ENCODE data around the gene XYLT1.

Gene XYLT1

GRCh38 chr16:17160285-17160853 is 310.4 kb downstream of the XYLT1 start:
- no peak overlapping the region for H3K4me3 ChIP-seq (ENCODE audit: low read depth, low read length)
- no peak for TF ChIP-seq CTCF (IDR thresholded peaks at IDR 0.05; ENCODE audit: borderline replicate concordance, insufficient read depth, low read depth, low read length)

- H3K4me3 ChIP-seq (ENCODE audit: low read depth, low read length) = no peak overlapping the region
- no peak for TF ChIP-seq CTCF (IDR thresholded peaks at IDR 0.05; ENCODE audit: borderline replicate concordance, insufficient read depth, low read depth, low read length)
Observed at GRCh38 chr16:17159617-17160016, 311.1 kb downstream of the XYLT1 start.

- no peak for TF ChIP-seq CTCF (IDR thresholded peaks at IDR 0.05; ENCODE audit: borderline replicate concordance, insufficient read depth, low read depth, low read length)
- H3K4me3 ChIP-seq (ENCODE audit: low read depth, low read length) = no peak overlapping the region
Observed at GRCh38 chr16:17155936-17156335, 314.8 kb downstream of the XYLT1 start.

- H3K4me3 ChIP-seq (ENCODE audit: low read depth, low read length) = no peak overlapping the region
- no peak for TF ChIP-seq CTCF (IDR thresholded peaks at IDR 0.05; ENCODE audit: borderline replicate concordance, insufficient read depth, low read depth, low read length)
Observed at GRCh38 chr16:17155485-17155884, 315.3 kb downstream of the XYLT1 start.

- no peak overlapping the region for H3K4me3 ChIP-seq (ENCODE audit: low read depth, low read length)
- TF ChIP-seq CTCF (IDR thresholded peaks at IDR 0.05; ENCODE audit: borderline replicate concordance, insufficient read depth, low read depth, low read length) = no peak
Observed at GRCh38 chr16:17154981-17155380, 315.8 kb downstream of the XYLT1 start.

- no peak for TF ChIP-seq CTCF (IDR thresholded peaks at IDR 0.05; ENCODE audit: borderline replicate concordance, insufficient read depth, low read depth, low read length)
- no peak overlapping the region for H3K4me3 ChIP-seq (ENCODE audit: low read depth, low read length)
Observed at GRCh38 chr16:17152311-17152710, 318.4 kb downstream of the XYLT1 start.

- TF ChIP-seq CTCF (IDR thresholded peaks at IDR 0.05; ENCODE audit: borderline replicate concordance, insufficient read depth, low read depth, low read length) = no peak
- no peak overlapping the region for H3K4me3 ChIP-seq (ENCODE audit: low read depth, low read length)
Observed at GRCh38 chr16:17151335-17151734, 319.4 kb downstream of the XYLT1 start.

Data from GM12875 (cell line).